ENCODE results near the gene ALAS1.

Gene ALAS1

GRCh38 chr3:52256159-52256558 is 58.2 kb downstream of the ALAS1 start:
- no peak for DNase-seq

DNA sequence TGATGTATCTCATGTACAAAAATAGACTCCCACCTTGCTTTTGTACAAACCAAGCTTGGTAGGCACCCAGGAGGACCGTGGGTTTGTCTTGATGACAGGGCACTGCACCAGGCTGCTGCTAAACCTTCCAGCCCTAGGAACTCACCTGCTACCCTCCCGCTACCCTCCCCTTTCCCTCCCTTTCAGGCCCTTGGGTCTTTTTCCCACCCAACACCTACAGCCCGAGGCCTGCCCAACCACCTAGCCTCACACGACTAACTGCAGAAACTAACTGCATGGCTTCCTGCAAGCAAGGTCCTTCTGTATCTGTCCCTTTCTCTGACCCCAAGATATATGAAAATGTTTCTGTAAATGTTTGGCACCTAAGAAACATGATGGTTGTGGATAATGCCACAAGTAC is 58.7 kb downstream of the ALAS1 start:
- no peak for DNase-seq

- no peak for DNase-seq
Observed at GRCh38 chr3:52257911-52258310, 60.0 kb downstream of the ALAS1 start.

GRCh38 chr3:52259035-52259434 is 61.1 kb downstream of the ALAS1 start:
- DNase-seq, result no peak

- no peak for DNase-seq
Observed at GRCh38 chr3:52259448-52259847, 61.5 kb downstream of the ALAS1 start.

DNA sequence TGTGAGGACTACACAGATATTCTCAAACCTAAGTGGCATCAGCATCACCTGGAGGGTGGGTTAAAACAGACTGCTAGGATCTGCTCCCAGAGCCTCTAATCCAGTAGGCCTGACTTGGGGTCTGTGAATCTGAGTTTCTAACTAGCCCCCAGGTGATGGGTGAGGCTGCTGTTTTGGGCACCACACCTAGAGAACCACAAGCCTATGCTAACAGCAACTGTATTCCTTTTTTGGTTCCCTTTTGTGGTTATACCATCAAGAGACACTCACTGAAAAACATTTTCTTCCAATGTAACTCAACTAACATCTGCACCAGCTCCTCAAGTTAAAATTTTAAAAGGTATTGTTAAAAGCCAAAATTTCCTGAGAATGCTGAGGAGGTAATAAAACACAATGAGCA is 64.5 kb downstream of the ALAS1 start:
- no peak for DNase-seq

All from NCI-H2107 (cell line).